Mucosa of rectum (tissue), 2 donors: ENCODE data around the gene MRNIP.

Experiments
- H3K27ac ChIP-seq, 2 donors: one replicate each; pipeline ENCODE4 v1.7.0; 2013; ENCODE audit warnings: inconsistent platforms in 2 of 2, low read depth in 2 of 2, low read length in 2 of 2
- H3K27me3 ChIP-seq, 2 donors: one replicate each; pipeline ENCODE4 v1.7.0; 2013; ENCODE audit warnings: low read length in 2 of 2; ENCODE audit not compliant: control insufficient read depth in 2 of 2, insufficient read depth in 2 of 2
- H3K36me3 ChIP-seq, 2 donors: one replicate each; pipeline ENCODE4 v1.7.0; 2013; ENCODE audit warnings: low read length in 2 of 2; ENCODE audit not compliant: control insufficient read depth in 2 of 2, insufficient read depth in 2 of 2
- H3K4me1 ChIP-seq, 2 donors: one replicate each; pipeline ENCODE4 v1.7.0; 2013; ENCODE audit warnings: low read length in 2 of 2, mild to moderate bottlenecking in 1 of 2; ENCODE audit not compliant: control insufficient read depth in 2 of 2, insufficient read depth in 2 of 2
- H3K4me3 ChIP-seq, 2 donors: one replicate each; pipeline ENCODE4 v1.7.0; 2013; ENCODE audit warnings: low read length in 2 of 2
- H3K9ac ChIP-seq, 2 donors: one replicate each; pipeline ENCODE4 v1.7.0; 2013; ENCODE audit warnings: low read length in 2 of 2, low read depth in 1 of 2, mild to moderate bottlenecking in 1 of 2
- H3K9me3 ChIP-seq, 2 donors: one replicate each; pipeline ENCODE4 v1.7.0; 2013; ENCODE audit warnings: low read length in 2 of 2; ENCODE audit not compliant: control insufficient read depth in 2 of 2
- donor health status: healthy.
- donor health status: Normal muscosa, but diverticular disease.

Gene MRNIP

DNA sequence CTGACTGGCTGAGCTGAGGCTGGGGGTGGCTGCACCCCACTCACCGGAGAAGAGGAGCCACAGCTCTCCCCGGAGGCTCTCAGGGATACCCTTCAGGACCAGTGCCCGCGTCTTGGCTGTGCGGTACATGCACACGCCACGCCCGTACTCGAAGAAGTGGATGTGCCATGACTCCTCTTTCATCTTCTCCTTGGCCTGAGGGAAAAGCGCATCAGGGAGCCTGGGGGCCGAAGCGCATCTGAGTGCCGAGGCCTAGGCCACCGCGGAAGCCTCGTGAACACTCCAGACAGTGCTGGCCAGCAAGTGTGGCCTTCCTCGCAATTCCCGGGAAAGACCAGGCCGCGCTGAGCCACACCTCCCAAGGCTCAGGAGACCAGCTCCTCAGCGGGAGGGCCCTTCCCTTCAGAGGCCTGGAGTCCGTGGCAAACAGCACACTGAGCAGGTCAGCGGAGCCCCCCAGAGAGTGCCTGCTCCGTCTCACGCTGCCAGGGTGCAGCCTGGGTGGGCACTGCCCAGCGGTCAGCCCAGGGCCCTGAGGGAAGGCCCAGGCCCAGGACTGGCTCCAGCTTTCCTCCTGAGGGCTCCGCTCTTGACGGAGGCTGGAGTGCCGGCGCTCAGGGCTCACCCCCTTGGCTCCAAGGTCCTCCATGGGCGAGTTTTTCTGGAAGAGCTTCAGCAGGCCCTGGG is 20.5 kb upstream of the MRNIP start:
- no peak overlapping the region for H3K27ac ChIP-seq
- peaks cover 51 to 60% of the 10 kb centered on the region in 2 donors for H3K36me3 ChIP-seq
- no peak overlapping the region for H3K4me3 ChIP-seq
- peaks cover 0 to 4% of the 10 kb centered on the region in 2 donors for H3K9me3 ChIP-seq
- H3K27me3 ChIP-seq: no peaks in the 10 kb centered on the region
- no peak overlapping the region for H3K9ac ChIP-seq
- no peaks in the 10 kb centered on the region for H3K4me1 ChIP-seq

GRCh38 chr5:179878222-179879002 is 19.8 kb upstream of the MRNIP start:
- peaks cover 49 to 58% of the 10 kb centered on the region in 2 donors for H3K36me3 ChIP-seq

DNA sequence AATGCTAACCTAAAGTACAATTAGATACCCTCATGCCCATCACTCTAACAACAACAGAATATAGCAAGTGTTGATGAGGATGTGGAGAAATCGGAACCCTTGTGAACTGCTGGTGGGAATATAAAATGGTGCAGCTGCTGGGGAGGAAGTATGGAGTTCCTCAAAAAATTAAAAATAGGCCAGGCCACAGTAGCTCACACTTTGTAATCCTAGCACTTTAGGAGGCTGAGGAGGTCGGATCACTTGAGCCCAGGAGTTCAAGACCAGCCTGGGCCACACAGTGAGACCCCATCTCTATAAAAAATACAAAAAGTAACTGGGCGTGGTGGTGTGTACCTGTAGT is 18.0 kb upstream of the MRNIP start:
- no peak overlapping the region for H3K27ac ChIP-seq
- no peak overlapping the region for H3K9ac ChIP-seq
- peaks cover 62 to 64% of the 10 kb centered on the region in 2 donors for H3K36me3 ChIP-seq
- no peaks in the 10 kb centered on the region for H3K27me3 ChIP-seq
- H3K9me3 ChIP-seq: no peaks in the 10 kb centered on the region
- H3K4me1 ChIP-seq: no peaks in the 10 kb centered on the region
- no peak overlapping the region for H3K4me3 ChIP-seq

More at GRCh38 chr5:179878222-179879002, 19.8 kb upstream of the MRNIP start:
- Histone ChIP-seq H3K9ac (no peak overlapping the region), H3K4me1 (no peaks in the 10 kb centered on the region), H3K4me3 (no peak overlapping the region), H3K27ac (no peak overlapping the region), H3K27me3 (no peaks in the 10 kb centered on the region), H3K9me3 (no peaks in the 10 kb centered on the region)

DNA sequence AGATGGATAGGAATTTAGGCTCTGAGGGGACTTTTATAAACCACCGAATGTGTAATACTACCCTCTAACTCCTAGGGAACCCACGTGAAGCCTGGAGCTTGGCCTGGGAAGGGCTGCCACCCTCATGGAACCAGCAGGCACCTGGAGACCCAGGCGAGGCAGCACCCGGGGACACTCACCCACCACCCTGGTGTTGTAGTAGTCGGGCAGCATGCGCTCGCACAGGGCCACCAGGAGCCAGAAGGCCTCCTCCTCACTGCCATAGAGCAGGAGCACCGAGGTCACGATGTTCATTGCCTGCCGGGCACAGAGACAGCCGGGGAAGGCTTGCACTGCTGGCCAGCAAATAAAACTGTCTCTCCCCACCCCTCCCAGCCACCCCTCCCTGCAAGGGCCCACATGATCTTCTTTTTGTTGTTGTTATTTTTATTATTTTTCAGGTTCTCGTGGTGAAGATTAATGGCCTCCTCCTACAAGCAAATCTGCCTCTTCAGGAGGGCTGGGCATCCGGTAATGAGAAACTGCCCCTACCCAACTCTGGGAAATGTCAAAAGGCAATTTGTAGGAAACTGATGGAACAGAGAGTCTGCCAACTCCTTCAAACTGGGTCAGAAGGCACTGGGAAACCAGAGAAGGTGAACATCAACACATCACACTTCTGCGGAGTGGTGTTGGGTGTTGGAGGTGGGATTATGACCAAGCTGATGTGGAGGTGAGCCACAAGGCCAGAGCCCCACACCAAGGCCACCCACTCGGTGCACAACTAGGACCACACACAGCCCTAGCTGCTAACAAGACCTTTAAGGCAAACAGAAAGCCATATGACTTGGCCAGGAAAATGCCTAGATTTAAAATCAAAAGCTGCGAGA is 17.4 kb upstream of the MRNIP start:
- H3K27me3 ChIP-seq: no peaks in the 10 kb centered on the region
- no peaks in the 10 kb centered on the region for H3K9me3 ChIP-seq
- H3K4me1 ChIP-seq: no peaks in the 10 kb centered on the region
- peaks cover 62 to 69% of the 10 kb centered on the region in 2 donors for H3K36me3 ChIP-seq
- no peak overlapping the region for H3K9ac ChIP-seq
- H3K27ac ChIP-seq: no peak overlapping the region
- H3K4me3 ChIP-seq: no peak overlapping the region

DNA sequence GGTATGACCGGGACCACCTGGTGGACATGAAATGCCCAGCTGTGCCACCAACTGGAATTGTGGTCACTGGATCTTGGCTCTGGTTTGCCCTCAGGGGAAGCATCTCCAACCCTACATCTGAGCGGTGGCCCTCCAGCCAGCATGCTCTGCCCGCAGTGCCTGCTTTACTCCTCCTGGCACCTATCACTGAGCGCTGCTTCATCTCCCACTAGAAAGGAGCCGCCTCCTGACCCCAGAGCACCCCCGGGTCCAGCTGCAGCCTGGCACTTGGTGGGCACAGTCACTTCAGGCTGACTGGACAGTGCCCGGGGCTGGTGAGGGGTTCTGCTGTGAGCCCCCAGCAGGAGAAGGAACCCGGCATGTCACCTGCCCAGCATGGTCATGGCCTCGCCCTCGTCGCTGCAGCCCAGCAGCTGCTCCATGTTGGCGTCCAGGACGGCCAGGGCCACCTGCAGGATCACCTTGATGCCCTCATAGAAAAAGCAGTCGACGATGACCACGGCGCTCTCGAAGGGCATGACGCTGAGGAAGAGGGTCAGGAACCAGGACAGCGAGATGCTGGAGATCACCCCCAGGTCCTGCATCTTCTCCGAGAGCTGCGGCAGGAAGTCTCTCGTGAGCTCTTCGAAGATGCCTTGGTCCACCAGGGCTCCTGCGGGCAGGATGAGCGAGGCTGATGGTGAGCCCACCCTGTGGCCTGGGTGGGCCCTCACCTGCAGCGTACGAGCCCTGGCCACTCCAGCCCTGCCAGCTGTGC is 16.1 kb upstream of the MRNIP start:
- Histone ChIP-seq H3K36me3 (peaks cover 71 to 74% of the 10 kb centered on the region in 2 donors), H3K9ac (no peak overlapping the region), H3K27ac (no peak overlapping the region), H3K9me3 (no peaks in the 10 kb centered on the region), H3K4me3 (no peak overlapping the region), H3K4me1 (no peaks in the 10 kb centered on the region), H3K27me3 (no peaks in the 10 kb centered on the region)

DNA sequence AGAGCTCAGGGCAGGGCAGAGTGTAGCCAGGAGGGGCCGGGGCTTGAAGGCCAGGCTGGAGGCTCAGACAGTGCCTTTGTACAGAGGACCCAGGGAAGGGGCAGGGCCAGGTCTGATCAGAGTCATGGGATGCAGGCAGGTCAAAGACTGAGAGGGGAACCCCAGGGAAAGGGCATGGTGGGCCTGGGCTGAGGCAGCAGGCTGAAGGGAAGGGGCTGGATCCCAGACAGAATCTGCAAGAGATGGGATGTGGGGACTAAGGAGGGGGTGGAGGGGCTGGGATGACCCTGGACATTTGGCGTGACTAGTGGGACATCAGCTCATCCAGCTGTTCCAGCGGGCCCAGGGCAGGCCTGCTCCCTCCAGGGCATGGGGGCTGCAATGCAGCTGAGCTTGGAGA is 15.5 kb upstream of the MRNIP start:
- H3K4me3 ChIP-seq: no peak overlapping the region
- H3K9ac ChIP-seq: no peak overlapping the region
- no peaks in the 10 kb centered on the region for H3K27me3 ChIP-seq
- H3K9me3 ChIP-seq: no peaks in the 10 kb centered on the region
- H3K36me3 ChIP-seq: peaks cover 72 to 76% of the 10 kb centered on the region in 2 donors
- H3K27ac ChIP-seq: no peak overlapping the region
- no peaks in the 10 kb centered on the region for H3K4me1 ChIP-seq

GRCh38 chr5:179873588-179874110 is 15.0 kb upstream of the MRNIP start:
- peaks cover 67 to 77% of the 10 kb centered on the region in 2 donors for H3K36me3 ChIP-seq
- H3K27ac ChIP-seq: no peak overlapping the region
- no peaks in the 10 kb centered on the region for H3K27me3 ChIP-seq
- no peak overlapping the region for H3K4me3 ChIP-seq
- no peak overlapping the region for H3K9ac ChIP-seq
- no peaks in the 10 kb centered on the region for H3K9me3 ChIP-seq
- H3K4me1 ChIP-seq: no peaks in the 10 kb centered on the region

GRCh38 chr5:179872828-179873575 is 14.4 kb upstream of the MRNIP start:
- Histone ChIP-seq H3K27ac (no peak overlapping the region), H3K9ac (no peak overlapping the region), H3K27me3 (no peaks in the 10 kb centered on the region), H3K4me3 (no peak overlapping the region), H3K36me3 (peaks cover 64 to 74% of the 10 kb centered on the region in 2 donors), H3K4me1 (no peaks in the 10 kb centered on the region), H3K9me3 (no peaks in the 10 kb centered on the region)
